Effector memory CD4-positive, alpha-beta T cell (primary cell): Measurements from ENCODE around the gene COQ6.

Experiments
- DNase-seq, 3 donors: peaks; one replicate each; pipeline ENCODE4 v3.0.0-alpha.2; 2020
- H3K27ac ChIP-seq: 2 replicates; pipeline ENCODE4 v1.7.0; 2013; ENCODE audit warnings: mild to moderate bottlenecking, low read length, moderate library complexity; ENCODE audit not compliant: insufficient read depth, poor library complexity, severe bottlenecking
- H3K27me3 ChIP-seq: replicated peaks from 2 replicates; pipeline ENCODE4 v1.7.0; 2013; ENCODE audit warnings: mild to moderate bottlenecking, low read length; ENCODE audit not compliant: insufficient read depth, control insufficient read depth, poor library complexity, severe bottlenecking
- H3K36me3 ChIP-seq: 2 replicates; pipeline ENCODE4 v1.7.0; 2013; ENCODE audit warnings: mild to moderate bottlenecking, low read length, moderate library complexity; ENCODE audit not compliant: control insufficient read depth, insufficient read depth
- H3K4me1 ChIP-seq: 2 replicates; pipeline ENCODE4 v1.7.0; 2013; ENCODE audit warnings: low read length, mild to moderate bottlenecking; ENCODE audit not compliant: control insufficient read depth, insufficient read depth, poor library complexity, severe bottlenecking
- H3K4me3 ChIP-seq: 2 replicates; pipeline ENCODE4 v1.7.0; 2013; ENCODE audit warnings: low read length, low read depth, mild to moderate bottlenecking; ENCODE audit not compliant: insufficient read depth, poor library complexity, severe bottlenecking
- H3K9me3 ChIP-seq: 2 replicates; pipeline ENCODE4 v1.7.0; 2013; ENCODE audit warnings: mild to moderate bottlenecking, low read length, moderate library complexity; ENCODE audit not compliant: control insufficient read depth

The COQ6 gene

GRCh38 chr14:73942180-73942579 lies 7.9 kb upstream of the COQ6 start:
- Histone ChIP-seq H3K4me1 (no peaks in the 10 kb centered on the region), H3K27me3 (no peaks in the 10 kb centered on the region), H3K27ac (no peak overlapping the region), H3K9me3 (no peaks in the 10 kb centered on the region), H3K36me3 (peaks cover 34% of the 10 kb centered on the region), H3K4me3 (no peak overlapping the region)
- DNase-seq: no peak

- Histone ChIP-seq H3K9me3 (no peaks in the 10 kb centered on the region), H3K36me3 (peaks cover 29% of the 10 kb centered on the region), H3K27ac (no peak overlapping the region), H3K4me1 (no peaks in the 10 kb centered on the region), H3K4me3 (no peak overlapping the region), H3K27me3 (no peaks in the 10 kb centered on the region)
- DNase-seq: no peak
Measured at GRCh38 chr14:73943083-73943482, 7.0 kb upstream of the COQ6 start.

GRCh38 chr14:73944432-73945158 lies 5.5 kb upstream of the COQ6 start:
- no peak for DNase-seq
- Histone ChIP-seq H3K36me3 (peaks cover 29% of the 10 kb centered on the region), H3K9me3 (no peaks in the 10 kb centered on the region), H3K27me3 (no peaks in the 10 kb centered on the region), H3K27ac (no peak overlapping the region), H3K4me3 (no peak overlapping the region), H3K4me1 (no peaks in the 10 kb centered on the region)

GRCh38 chr14:73945159-73945670 lies 4.9 kb upstream of the COQ6 start:
- H3K4me3 ChIP-seq: no peak overlapping the region
- DNase-seq: no peak
- no peak overlapping the region for H3K27ac ChIP-seq
- no peaks in the 10 kb centered on the region for H3K9me3 ChIP-seq
- no peaks in the 10 kb centered on the region for H3K4me1 ChIP-seq
- no peaks in the 10 kb centered on the region for H3K27me3 ChIP-seq
- peaks cover 29% of the 10 kb centered on the region for H3K36me3 ChIP-seq

GRCh38 chr14:73953731-73954130 lies 3.6 kb downstream of the COQ6 start:
- Histone ChIP-seq H3K36me3 (peaks cover 24% of the 10 kb centered on the region), H3K4me3 (no peak overlapping the region), H3K27ac (no peak overlapping the region), H3K27me3 (no peaks in the 10 kb centered on the region), H3K9me3 (no peaks in the 10 kb centered on the region), H3K4me1 (no peaks in the 10 kb centered on the region)
- no peak for DNase-seq

- no peak overlapping the region for H3K27ac ChIP-seq
- no peak overlapping the region for H3K4me3 ChIP-seq
- H3K27me3 ChIP-seq: no peaks in the 10 kb centered on the region
- H3K4me1 ChIP-seq: no peaks in the 10 kb centered on the region
- peaks cover 40% of the 10 kb centered on the region for H3K36me3 ChIP-seq
- H3K9me3 ChIP-seq: no peaks in the 10 kb centered on the region
- DNase-seq: no peak
Measured at GRCh38 chr14:73955674-73956073, 5.6 kb downstream of the COQ6 start.

GRCh38 chr14:73958591-73958990 lies 8.5 kb downstream of the COQ6 start:
- no peak overlapping the region for H3K27ac ChIP-seq
- H3K36me3 ChIP-seq: peaks cover 57% of the 10 kb centered on the region
- H3K4me3 ChIP-seq: no peak overlapping the region
- H3K4me1 ChIP-seq: no peaks in the 10 kb centered on the region
- no peaks in the 10 kb centered on the region for H3K27me3 ChIP-seq
- DNase-seq: no peak
- no peaks in the 10 kb centered on the region for H3K9me3 ChIP-seq

GRCh38 chr14:73961192-73961591 lies 11.1 kb downstream of the COQ6 start:
- Histone ChIP-seq H3K27me3 (no peaks in the 10 kb centered on the region), H3K9me3 (no peaks in the 10 kb centered on the region), H3K27ac (no peak overlapping the region), H3K4me1 (no peaks in the 10 kb centered on the region), H3K36me3 (peaks cover 47% of the 10 kb centered on the region), H3K4me3 (no peak overlapping the region)
- no peak for DNase-seq

GRCh38 chr14:73965216-73965615 lies 15.1 kb downstream of the COQ6 start:
- no peaks in the 10 kb centered on the region for H3K27me3 ChIP-seq
- peaks cover 21% of the 10 kb centered on the region for H3K36me3 ChIP-seq
- no peaks in the 10 kb centered on the region for H3K4me1 ChIP-seq
- no peak overlapping the region for H3K27ac ChIP-seq
- H3K9me3 ChIP-seq: no peaks in the 10 kb centered on the region
- H3K4me3 ChIP-seq: no peak overlapping the region
- no peak for DNase-seq

GRCh38 chr14:73968885-73969284 lies 18.8 kb downstream of the COQ6 start:
- Histone ChIP-seq H3K4me1 (no peaks in the 10 kb centered on the region), H3K4me3 (no peak overlapping the region), H3K27me3 (no peaks in the 10 kb centered on the region), H3K27ac (no peak overlapping the region), H3K9me3 (no peaks in the 10 kb centered on the region), H3K36me3 (peaks cover 5% of the 10 kb centered on the region)
- no peak for DNase-seq
